Gastrocnemius medialis (tissue), 4 donors: ENCODE data around the gene DCAF4. TPM values are rescaled to one million over a fixed set of nuclear protein-coding genes. Genes with fewer than 3 reads are reported as not detected.

Source experiments
- ATAC-seq, 2 donors: fragments of 150-250 bp; one replicate each; pipeline ENCODE4 v1.9.1; 2016
- DNase-seq, 2 donors: peaks; one replicate each; pipeline ENCODE4 v3.0.0-alpha.2; 2019
- H3K27ac ChIP-seq, 4 donors: fragments of 200-600 bp; sonication (generic); 1 replicate in 1 of 4; 2 replicates in 3 of 4; pipeline ENCODE4 v1.5.1; 2016 to 2018; ENCODE audit warnings: mild to moderate bottlenecking in 2 of 4, moderate library complexity in 1 of 4
- H3K27me3 ChIP-seq, 3 donors: fragments of 200-600 bp; sonication (generic) in 2 of 3; 1 replicate in 1 of 3; 2 replicates in 2 of 3; pipeline versions ENCODE4 v1.5.1 to v1.6.0; 2016 to 2019; ENCODE audit warnings: mild to moderate bottlenecking in 1 of 3, moderate library complexity in 1 of 3
- H3K36me3 ChIP-seq, 2 donors: fragments of 200-600 bp; sonication (generic) in 1 of 2; one replicate each; pipeline ENCODE4 v1.5.1; 2017 to 2018
- H3K4me1 ChIP-seq, 2 donors: fragments of 200-600 bp; sonication (generic) in 1 of 2; one replicate each; pipeline ENCODE4 v1.5.1; 2016 to 2017; ENCODE audit warnings: mild to moderate bottlenecking in 2 of 2
- H3K4me3 ChIP-seq, 4 donors: fragments of 200-600 bp; sonication (generic) in 3 of 4; 1 replicate in 1 of 4; 2 replicates in 3 of 4; pipeline ENCODE4 v1.5.1; 2016 to 2019; ENCODE audit warnings: mild to moderate bottlenecking in 2 of 4
- H3K9me3 ChIP-seq, 3 donors: fragments of 200-600 bp; sonication (generic) in 2 of 3; 1 replicate in 1 of 3; 2 replicates in 2 of 3; pipeline ENCODE4 v1.5.1; 2016 to 2019
- CTCF ChIP-seq, 5 experiments: fragments of 450-650 bp in 3 of 5; fragments of 200-600 bp in 2 of 5; sonication (generic) in 2 of 5; IDR thresholded peaks in 4 of 5; conservative IDR thresholded peaks in 1 of 5; 1 replicate in 4 of 5; 2 replicates in 1 of 5; pipeline ENCODE4 v1.5.1; 2016 to 2019; ENCODE audit warnings: antibody characterized with exemption in 5 of 5, mild to moderate bottlenecking in 3 of 5, moderate library complexity in 3 of 5
- POLR2A ChIP-seq, 2 donors: fragments of 450-650 bp; IDR thresholded peaks; one replicate each; pipeline ENCODE4 v1.6.1; 2017; ENCODE audit warnings: antibody characterized with exemption in 2 of 2, mild to moderate bottlenecking in 2 of 2, moderate library complexity in 2 of 2
- in situ Hi-C, 4 donors: fragments of 200-750 bp; cut with MboI; loops; one replicate each; pipeline versions ENCODE4 v1.15.0 to v1.8.0; 2017; ENCODE audit warnings: low sequenced_read_pairs in 4 of 4
- intact Hi-C: fragments of 100-400 bp; cut with DNase I; formaldehyde crosslinking; loops from one replicate; pipeline ENCODE4 v1.15.1; 2023; ENCODE audit warnings: low total_unique reads
- total RNA-seq, 4 donors: library from RNA; depleted of rRNA; stranded (reverse); fragments of >200 nt; gene quantifications; one replicate each; pipeline versions ENCODE4 v1.1.0 to v1.2.3, GENCODE V29; 2016

DCAF4 gene
- total RNA-seq, 4 donors from 2014 or later, result 13.9 to 38.3 (median 25.7) TPM

- Histone ChIP-seq H3K27ac (peak overlapping the region in 3 of 4 donors; percentile 17 to 53 (median 38)), H3K4me3 (no peak overlapping the region), H3K4me1 (peaks cover 26 to 52% of the 10 kb centered on the region in 2 donors), H3K36me3 (no peaks in the 10 kb centered on the region), H3K27me3 (no peaks in the 10 kb centered on the region), H3K9me3 (no peaks in the 10 kb centered on the region)
- TF ChIP-seq POLR2A (IDR thresholded peaks at IDR 0.05), result no peak
- no peak for TF ChIP-seq CTCF (IDR thresholded peaks at IDR 0.05 in 4 of 5, conservative IDR thresholded peaks at IDR 0.05 in 1 of 5)
- DNase-seq, result no peak
- ATAC-seq, result no peak
- intact Hi-C loops (no loop called here), in situ Hi-C loops (no loop called here)
Measured at GRCh38 chr14:72883109-72883508, 43.2 kb upstream of the DCAF4 start.

GRCh38 chr14:72883961-72884360 lies 42.3 kb upstream of the DCAF4 start:
- Histone ChIP-seq H3K9me3 (no peaks in the 10 kb centered on the region), H3K27ac (peak overlapping the region in 2 of 4 donors; percentile 17 to 53), H3K27me3 (no peaks in the 10 kb centered on the region), H3K36me3 (no peaks in the 10 kb centered on the region), H3K4me1 (peaks cover 25 to 52% of the 10 kb centered on the region in 2 donors), H3K4me3 (no peak overlapping the region)
- in situ Hi-C loops (no loop called here), intact Hi-C loops (no loop called here)
- ATAC-seq (no peak), DNase-seq (no peak)
- TF ChIP-seq CTCF (IDR thresholded peaks at IDR 0.05 in 4 of 5, conservative IDR thresholded peaks at IDR 0.05 in 1 of 5), result no peak
- no peak for TF ChIP-seq POLR2A (IDR thresholded peaks at IDR 0.05)

- Histone ChIP-seq H3K27me3 (no peaks in the 10 kb centered on the region), H3K9me3 (no peaks in the 10 kb centered on the region), H3K36me3 (no peaks in the 10 kb centered on the region), H3K4me1 (peaks cover 29 to 53% of the 10 kb centered on the region in 2 donors), H3K27ac (no peak overlapping the region), H3K4me3 (no peak overlapping the region)
- ATAC-seq (no peak), DNase-seq (no peak)
- no peak for TF ChIP-seq CTCF (IDR thresholded peaks at IDR 0.05 in 4 of 5, conservative IDR thresholded peaks at IDR 0.05 in 1 of 5)
- intact Hi-C loops (no loop called here), in situ Hi-C loops (no loop called here)
Measured at GRCh38 chr14:72884386-72884785, 41.9 kb upstream of the DCAF4 start.

GRCh38 chr14:72887514-72887913 lies 38.8 kb upstream of the DCAF4 start:
- intact Hi-C loops (no loop called here), in situ Hi-C loops (no loop called here)
- DNase-seq (no peak), ATAC-seq (no peak)
- TF ChIP-seq POLR2A (IDR thresholded peaks at IDR 0.05) (no peak), CTCF (IDR thresholded peaks at IDR 0.05 in 4 of 5, conservative IDR thresholded peaks at IDR 0.05 in 1 of 5) (no peak)
- H3K27ac ChIP-seq, result peak overlapping the region in 2 of 4 donors; percentile 16 to 26
- H3K4me3 ChIP-seq, result no peak overlapping the region
- H3K27me3 ChIP-seq, result no peaks in the 10 kb centered on the region
- H3K9me3 ChIP-seq, result no peaks in the 10 kb centered on the region
- peaks cover 54 to 71% of the 10 kb centered on the region in 2 donors for H3K4me1 ChIP-seq
- no peaks in the 10 kb centered on the region for H3K36me3 ChIP-seq

GRCh38 chr14:72888192-72888591 lies 38.1 kb upstream of the DCAF4 start:
- in situ Hi-C loops, result no loop called here
- Histone ChIP-seq H3K4me1 (peaks cover 54 to 64% of the 10 kb centered on the region in 2 donors), H3K27me3 (no peaks in the 10 kb centered on the region), H3K4me3 (no peak overlapping the region), H3K27ac (peak overlapping the region in 2 of 4 donors; percentile 16 to 44), H3K36me3 (no peaks in the 10 kb centered on the region), H3K9me3 (no peaks in the 10 kb centered on the region)
- no peak for ATAC-seq
- intact Hi-C loops, result no loop called here
- TF ChIP-seq POLR2A (IDR thresholded peaks at IDR 0.05) (no peak), CTCF (IDR thresholded peaks at IDR 0.05 in 4 of 5, conservative IDR thresholded peaks at IDR 0.05 in 1 of 5) (no peak)
- no peak for DNase-seq
